HEK293 (cell line): ENCODE results near the gene RNF121.

ENCODE experiments used
- CTCF ChIA-PET: fragments of 350-600 bp; formaldehyde crosslinking; extraction: SDS; loops from one replicate; lab custom pipeline; 2021; ENCODE audit warnings: antibody characterized with exemption; lab: Yijun Ruan, JAX
- POLR2A ChIA-PET: fragments of 300-600 bp; formaldehyde crosslinking; extraction: SDS; loops from one replicate; lab custom pipeline; 2020; ENCODE audit warnings: antibody characterized with exemption, inconsistent platforms; lab: Yijun Ruan, JAX
- H3K27ac ChIP-seq: fragments of 200-500 bp; sonication (Bioruptor generic); 2 replicates; pipeline ENCODE4 v1.5.1; 2014; ENCODE audit warnings: low read depth, low read length, control low read depth, inconsistent platforms; ENCODE audit errors: extremely low read depth
- H3K36me3 ChIP-seq, 2 experiments: fragments of 200-500 bp in 1 of 2; sonication (Bioruptor generic) in 1 of 2; 1 replicate in 1 of 2; 2 replicates in 1 of 2; pipeline ENCODE4 v1.5.1; 2014 to 2017; ENCODE audit warnings: inconsistent platforms in 2 of 2, low read length in 2 of 2; ENCODE audit not compliant: control insufficient read depth in 2 of 2, insufficient read depth in 1 of 2
- H3K4me1 ChIP-seq: fragments of 200-500 bp; sonication (Bioruptor generic); 2 replicates; pipeline ENCODE4 v1.5.1; 2014; ENCODE audit warnings: mild to moderate bottlenecking, low read length, inconsistent platforms; ENCODE audit not compliant: control insufficient read depth, insufficient read depth
- H3K4me3 ChIP-seq: 2 replicates; pipeline ENCODE4 v1.5.1; 2011; ENCODE audit warnings: low read depth, mild to moderate bottlenecking, control low read depth, low read length, moderate library complexity
- H3K9me3 ChIP-seq: fragments of 200-500 bp; sonication (Bioruptor generic); 2 replicates; pipeline ENCODE4 v1.5.1; 2014; ENCODE audit warnings: low read depth, low read length, inconsistent platforms; ENCODE audit not compliant: control insufficient read depth, insufficient read depth
- KLF9 ChIP-seq: fragments of 450-650 bp; formaldehyde crosslinking; IDR thresholded peaks from 2 replicates; pipeline ENCODE4 v1.5.1; 2016; ENCODE audit warnings: missing biosample characterization, missing genetic modification characterization, low read depth
- TSHZ1 ChIP-seq: fragments of 450-650 bp; formaldehyde crosslinking; IDR thresholded peaks from 2 replicates; pipeline ENCODE4 v1.5.1; 2016; ENCODE audit warnings: missing biosample characterization, missing genetic modification characterization, borderline replicate concordance
- ZBTB11 ChIP-seq: fragments of 450-650 bp; formaldehyde crosslinking; conservative IDR thresholded peaks from 2 replicates; pipeline ENCODE4 v1.5.1; 2016; ENCODE audit warnings: low read depth, missing biosample characterization, missing genetic modification characterization
- ZBTB17 ChIP-seq: fragments of 450-650 bp; formaldehyde crosslinking; IDR thresholded peaks from 2 replicates; pipeline ENCODE4 v1.5.1; 2016; ENCODE audit warnings: missing biosample characterization, missing genetic modification characterization
- ZBTB21 ChIP-seq: fragments of 450-650 bp; formaldehyde crosslinking; IDR thresholded peaks from 2 replicates; pipeline ENCODE4 v1.5.1; 2017; ENCODE audit warnings: missing biosample characterization, missing genetic modification characterization
- ZNF18 ChIP-seq: fragments of 450-650 bp; formaldehyde crosslinking; IDR thresholded peaks from 2 replicates; pipeline ENCODE4 v1.5.1; 2016; ENCODE audit warnings: missing biosample characterization, missing genetic modification characterization
- ZNF2 ChIP-seq: fragments of 450-650 bp; formaldehyde crosslinking; IDR thresholded peaks from 2 replicates; pipeline ENCODE4 v1.5.1; 2016; ENCODE audit warnings: missing biosample characterization, missing genetic modification characterization
- ZNF24 ChIP-seq: fragments of 450-650 bp; formaldehyde crosslinking; IDR thresholded peaks from 2 replicates; pipeline ENCODE4 v1.5.1; 2016; ENCODE audit warnings: missing biosample characterization, missing genetic modification characterization
- ZNF302 ChIP-seq: fragments of 450-650 bp; formaldehyde crosslinking; IDR thresholded peaks from 2 replicates; pipeline ENCODE4 v1.5.1; 2016; ENCODE audit warnings: missing biosample characterization, missing genetic modification characterization, low read depth
- ZNF311 ChIP-seq: fragments of 450-650 bp; formaldehyde crosslinking; IDR thresholded peaks from 2 replicates; pipeline ENCODE4 v1.5.1; 2017; ENCODE audit warnings: missing biosample characterization, missing genetic modification characterization, borderline replicate concordance
- ZNF571 ChIP-seq: fragments of 450-650 bp; formaldehyde crosslinking; IDR thresholded peaks from 2 replicates; pipeline ENCODE4 v1.5.0; 2017; ENCODE audit warnings: missing biosample characterization, missing genetic modification characterization
- ZNF600 ChIP-seq: fragments of 450-650 bp; formaldehyde crosslinking; IDR thresholded peaks from 2 replicates; pipeline ENCODE4 v1.5.1; 2016; ENCODE audit warnings: missing biosample characterization, missing genetic modification characterization
- ZNF704 ChIP-seq: fragments of 450-650 bp; formaldehyde crosslinking; IDR thresholded peaks from 2 replicates; pipeline ENCODE4 v1.5.1; 2016; ENCODE audit warnings: missing biosample characterization, missing genetic modification characterization
- ZNF747 ChIP-seq: fragments of 450-650 bp; formaldehyde crosslinking; IDR thresholded peaks from 2 replicates; pipeline ENCODE4 v1.5.1; 2016; ENCODE audit warnings: missing biosample characterization, missing genetic modification characterization
- ZNF791 ChIP-seq: fragments of 450-650 bp; formaldehyde crosslinking; IDR thresholded peaks from 2 replicates; pipeline ENCODE4 v1.5.1; 2016; ENCODE audit warnings: missing biosample characterization, missing genetic modification characterization
- TF ChIP-seq, protein P1 (sequence below): fragments of 450-650 bp; formaldehyde crosslinking; IDR thresholded peaks from 2 replicates; pipeline ENCODE4 v1.5.1; 2016; ENCODE audit warnings: missing biosample characterization, missing genetic modification characterization
- TF ChIP-seq, protein P2 (sequence below): fragments of 450-650 bp; formaldehyde crosslinking; IDR thresholded peaks from 2 replicates; pipeline ENCODE4 v1.5.1; 2016; ENCODE audit warnings: missing biosample characterization, missing genetic modification characterization

RNF121 gene

GRCh38 chr11:71913756-71914526 is 14.9 kb upstream of the RNF121 start:
- no peaks in the 10 kb centered on the region for H3K4me1 ChIP-seq
- ChIA-PET CTCF (interaction anchor here (0.7 kb wide), 1 partner anchor 36 kb away, joined by 3 read pairs; no protein-coding TSS in a partner anchor), POLR2A (no interaction called here)
- H3K27ac ChIP-seq = no peak overlapping the region
- H3K4me3 ChIP-seq = no peak overlapping the region
- H3K9me3 ChIP-seq = no peaks in the 10 kb centered on the region
- peaks cover 3 to 71% of the 10 kb centered on the region in 2 experiments; a peak in 2 of 3 replicates for H3K36me3 ChIP-seq
- TF ChIP-seq ZNF24 (tag by site-specific recombination) = no peak
- no peak for TF ChIP-seq ZNF571
- TF ChIP-seq ZNF704 (tag by site-specific recombination) = no peak
- no peak for TF ChIP-seq KLF9 (tag by site-specific recombination)
- TF ChIP-seq ZNF18 (tag by site-specific recombination) = no peak
- TF ChIP-seq, protein P1, sequence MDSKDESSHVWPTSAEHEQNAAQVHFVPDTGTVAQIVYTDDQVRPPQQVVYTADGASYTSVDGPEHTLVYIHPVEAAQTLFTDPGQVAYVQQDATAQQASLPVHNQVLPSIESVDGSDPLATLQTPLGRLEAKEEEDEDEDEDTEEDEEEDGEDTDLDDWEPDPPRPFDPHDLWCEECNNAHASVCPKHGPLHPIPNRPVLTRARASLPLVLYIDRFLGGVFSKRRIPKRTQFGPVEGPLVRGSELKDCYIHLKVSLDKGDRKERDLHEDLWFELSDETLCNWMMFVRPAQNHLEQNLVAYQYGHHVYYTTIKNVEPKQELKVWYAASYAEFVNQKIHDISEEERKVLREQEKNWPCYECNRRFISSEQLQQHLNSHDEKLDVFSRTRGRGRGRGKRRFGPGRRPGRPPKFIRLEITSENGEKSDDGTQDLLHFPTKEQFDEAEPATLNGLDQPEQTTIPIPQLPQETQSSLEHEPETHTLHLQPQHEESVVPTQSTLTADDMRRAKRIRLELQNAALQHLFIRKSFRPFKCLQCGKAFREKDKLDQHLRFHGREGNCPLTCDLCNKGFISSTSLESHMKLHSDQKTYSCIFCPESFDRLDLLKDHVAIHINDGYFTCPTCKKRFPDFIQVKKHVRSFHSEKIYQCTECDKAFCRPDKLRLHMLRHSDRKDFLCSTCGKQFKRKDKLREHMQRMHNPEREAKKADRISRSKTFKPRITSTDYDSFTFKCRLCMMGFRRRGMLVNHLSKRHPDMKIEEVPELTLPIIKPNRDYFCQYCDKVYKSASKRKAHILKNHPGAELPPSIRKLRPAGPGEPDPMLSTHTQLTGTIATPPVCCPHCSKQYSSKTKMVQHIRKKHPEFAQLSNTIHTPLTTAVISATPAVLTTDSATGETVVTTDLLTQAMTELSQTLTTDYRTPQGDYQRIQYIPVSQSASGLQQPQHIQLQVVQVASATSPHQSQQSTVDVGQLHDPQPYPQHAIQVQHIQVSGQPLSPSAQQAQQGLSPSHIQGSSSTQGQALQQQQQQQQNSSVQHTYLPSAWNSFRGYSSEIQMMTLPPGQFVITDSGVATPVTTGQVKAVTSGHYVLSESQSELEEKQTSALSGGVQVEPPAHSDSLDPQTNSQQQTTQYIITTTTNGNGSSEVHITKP (tag by site-specific recombination) = no peak
- TF ChIP-seq, protein P2, sequence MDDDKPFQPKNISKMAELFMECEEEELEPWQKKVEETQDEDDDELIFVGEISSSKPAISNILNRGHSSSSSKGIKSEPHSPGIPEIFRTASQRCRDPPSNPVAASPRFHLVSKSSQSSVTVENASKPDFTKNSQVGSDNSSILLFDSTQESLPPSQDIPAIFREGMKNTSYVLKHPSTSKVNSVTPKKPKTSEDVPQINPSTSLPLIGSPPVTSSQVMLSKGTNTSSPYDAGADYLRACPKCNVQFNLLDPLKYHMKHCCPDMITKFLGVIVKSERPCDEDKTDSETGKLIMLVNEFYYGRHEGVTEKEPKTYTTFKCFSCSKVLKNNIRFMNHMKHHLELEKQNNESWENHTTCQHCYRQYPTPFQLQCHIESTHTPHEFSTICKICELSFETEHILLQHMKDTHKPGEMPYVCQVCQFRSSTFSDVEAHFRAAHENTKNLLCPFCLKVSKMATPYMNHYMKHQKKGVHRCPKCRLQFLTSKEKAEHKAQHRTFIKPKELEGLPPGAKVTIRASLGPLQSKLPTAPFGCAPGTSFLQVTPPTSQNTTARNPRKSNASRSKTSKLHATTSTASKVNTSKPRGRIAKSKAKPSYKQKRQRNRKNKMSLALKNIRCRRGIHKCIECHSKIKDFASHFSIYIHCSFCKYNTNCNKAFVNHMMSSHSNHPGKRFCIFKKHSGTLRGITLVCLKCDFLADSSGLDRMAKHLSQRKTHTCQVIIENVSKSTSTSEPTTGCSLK = no peak
- TF ChIP-seq ZBTB11 = no peak
- no peak for TF ChIP-seq ZBTB21 (tag by site-specific recombination)
- TF ChIP-seq ZBTB17 (tag by site-specific recombination) = no peak
- no peak for TF ChIP-seq ZNF600 (tag by site-specific recombination)
- no peak for TF ChIP-seq ZNF311
- no peak for TF ChIP-seq ZNF2 (tag by site-specific recombination)
- no peak for TF ChIP-seq ZNF747
- TF ChIP-seq TSHZ1 (tag by site-specific recombination) = no peak
- TF ChIP-seq ZNF791 (tag by site-specific recombination) = no peak
- no peak for TF ChIP-seq ZNF302 (tag by site-specific recombination)
